Stimulated activated CD8-positive, alpha-beta memory T cell treated with anti-CD3 and anti-CD28 coated beads, Interleukin-15, amount 100 ng/mL, for 4 hours (primary cell): ENCODE results near the gene MEOX2.

ENCODE experiments used
- DNase-seq, 2 donors: peaks; one replicate each; pipeline ENCODE4 v3.0.0-alpha.2; 2020; ENCODE audit warnings: low read depth in 2 of 2

The MEOX2 gene

GRCh38 chr7:15681186-15681585, 5.3 kb downstream of the MEOX2 start:
- DNase-seq: no peak

- DNase-seq: no peak
Observed at GRCh38 chr7:15680446-15680845, 6.0 kb downstream of the MEOX2 start.

GRCh38 chr7:15679306-15679705, 7.2 kb downstream of the MEOX2 start:
- no peak for DNase-seq

GRCh38 chr7:15678653-15679052, 7.8 kb downstream of the MEOX2 start:
- no peak for DNase-seq

- no peak for DNase-seq
Observed at GRCh38 chr7:15675379-15675778, 11.1 kb downstream of the MEOX2 start.

GRCh38 chr7:15674586-15674985, 11.9 kb downstream of the MEOX2 start:
- no peak for DNase-seq

GRCh38 chr7:15669443-15670090, 16.9 kb downstream of the MEOX2 start:
- no peak for DNase-seq

- DNase-seq: no peak
Observed at GRCh38 chr7:15667991-15668390, 18.5 kb downstream of the MEOX2 start.

GRCh38 chr7:15662451-15662850, 24.0 kb downstream of the MEOX2 start:
- DNase-seq: no peak

GRCh38 chr7:15658247-15658646, 28.2 kb downstream of the MEOX2 start:
- no peak for DNase-seq

GRCh38 chr7:15652776-15653290, 33.6 kb downstream of the MEOX2 start:
- no peak for DNase-seq

- no peak for DNase-seq
Observed at GRCh38 chr7:15651693-15652092, 34.8 kb downstream of the MEOX2 start.

GRCh38 chr7:15650787-15651186, 35.7 kb downstream of the MEOX2 start:
- DNase-seq: no peak

- DNase-seq: no peak
Observed at GRCh38 chr7:15648461-15648961, 38.0 kb downstream of the MEOX2 start.

GRCh38 chr7:15647309-15647708, 39.2 kb downstream of the MEOX2 start:
- DNase-seq: no peak

GRCh38 chr7:15643000-15643705, 43.3 kb downstream of the MEOX2 start:
- no peak for DNase-seq

GRCh38 chr7:15628876-15629275, 57.6 kb downstream of the MEOX2 start:
- DNase-seq: no peak

GRCh38 chr7:15626041-15626440, 60.4 kb downstream of the MEOX2 start:
- no peak for DNase-seq

GRCh38 chr7:15625466-15625865, 61.0 kb downstream of the MEOX2 start:
- DNase-seq: no peak

GRCh38 chr7:15621468-15621867, 65.0 kb downstream of the MEOX2 start:
- no peak for DNase-seq

- no peak for DNase-seq
Observed at GRCh38 chr7:15620491-15621185, 65.8 kb downstream of the MEOX2 start.

GRCh38 chr7:15618275-15618674, 68.2 kb downstream of the MEOX2 start:
- no peak for DNase-seq

GRCh38 chr7:15612205-15612604, 74.3 kb downstream of the MEOX2 start:
- DNase-seq: no peak
